Chondrocyte (in vitro differentiated cells): ENCODE results near the gene LAMA5. TPM values are rescaled to one million over a fixed set of nuclear protein-coding genes. Genes with fewer than 3 reads are reported as not detected.

Experiments
- DNase-seq: peaks from one replicate; pipeline ENCODE4 v3.0.0; 2021; ENCODE audit warnings: mixed read lengths, low spot score
- H3K27ac Mint-ChIP-seq: one replicate; pipeline ENCODE4 v1.8.0; 2021; ENCODE audit warnings: mild to moderate bottlenecking, moderate library complexity, mixed read lengths; ENCODE audit not compliant: unreplicated experiment
- H3K27me3 Mint-ChIP-seq: 2 replicates; pipeline ENCODE4 v1.8.0; 2021; ENCODE audit warnings: low read depth, mixed read lengths
- H3K36me3 Mint-ChIP-seq: 2 replicates; pipeline ENCODE4 v1.8.0; 2021; ENCODE audit warnings: low read depth, mixed read lengths
- H3K4me1 Mint-ChIP-seq: 2 replicates; pipeline ENCODE4 v1.8.0; 2021; ENCODE audit warnings: low read depth, mild to moderate bottlenecking, mixed read lengths
- H3K4me3 Mint-ChIP-seq: one replicate; pipeline ENCODE4 v1.8.0; 2021; ENCODE audit warnings: mild to moderate bottlenecking, moderate library complexity, mixed read lengths; ENCODE audit not compliant: unreplicated experiment
- H3K9me3 Mint-ChIP-seq: 2 replicates; pipeline ENCODE4 v1.8.0; 2021; ENCODE audit warnings: low read depth, mixed read lengths
- total RNA-seq: library from RNA; stranded (reverse); gene quantifications from 3 replicates; pipeline ENCODE4 v1.2.1, GENCODE V29; 2021
- TF ChIP-seq, protein P1 (sequence below): fragments of 200-600 bp; sonication (generic); IDR thresholded peaks from 2 replicates; pipeline ENCODE4 v1.5.0; 2021; ENCODE audit warnings: antibody characterized with exemption, mild to moderate bottlenecking, moderate library complexity

LAMA5 gene
- total RNA-seq, 1 donor from 2014 or later = 368 TPM

DNA sequence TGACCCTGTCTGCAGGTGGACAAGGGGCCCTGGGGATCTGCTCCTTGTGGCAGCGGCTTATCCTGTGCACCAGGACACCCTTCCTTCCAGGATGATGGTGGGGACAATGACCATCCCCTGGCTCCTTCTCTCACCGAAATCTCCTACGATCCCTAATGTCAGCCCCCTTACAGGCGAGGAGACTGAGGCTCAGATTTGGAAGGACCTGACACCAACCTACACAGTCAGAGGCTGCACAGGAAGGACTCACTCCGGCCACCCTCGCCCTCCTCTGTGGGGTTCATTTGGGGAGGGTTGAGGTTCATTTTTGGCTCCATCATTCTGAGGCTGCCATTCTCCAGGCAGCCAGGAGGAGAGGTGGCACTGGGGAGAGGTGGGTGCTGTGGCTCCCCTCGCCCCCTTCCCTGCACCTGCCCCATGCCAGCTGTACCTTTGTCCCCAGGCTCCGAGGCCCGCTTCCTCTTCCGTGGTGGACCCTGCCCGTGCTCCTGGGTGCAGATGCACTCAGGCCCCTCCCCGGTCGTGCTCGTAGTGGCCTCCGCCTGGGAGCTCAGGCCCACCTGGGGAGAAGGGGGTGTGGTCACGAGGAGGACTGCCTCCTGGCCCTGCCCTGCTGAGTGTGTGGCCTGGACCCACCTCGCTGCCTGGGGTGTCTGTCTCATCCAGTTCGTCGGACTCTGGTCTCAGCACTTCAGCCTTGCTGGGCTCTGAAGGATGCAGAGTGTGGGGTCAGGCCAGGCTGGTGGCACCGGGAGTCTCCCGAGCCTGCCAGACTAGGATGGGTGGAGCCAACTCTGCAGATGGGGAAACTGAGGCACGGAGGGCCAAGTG, 45.3 kb upstream of the LAMA5 start:
- Mint-ChIP-seq H3K9me3 (no peaks in the 10 kb centered on the region), H3K27me3 (no peaks in the 10 kb centered on the region), H3K27ac (no peak overlapping the region), H3K4me1 (no peaks in the 10 kb centered on the region), H3K4me3 (no peak overlapping the region), H3K36me3 (no peaks in the 10 kb centered on the region)
- DNase-seq = no peak
- TF ChIP-seq, protein P1, sequence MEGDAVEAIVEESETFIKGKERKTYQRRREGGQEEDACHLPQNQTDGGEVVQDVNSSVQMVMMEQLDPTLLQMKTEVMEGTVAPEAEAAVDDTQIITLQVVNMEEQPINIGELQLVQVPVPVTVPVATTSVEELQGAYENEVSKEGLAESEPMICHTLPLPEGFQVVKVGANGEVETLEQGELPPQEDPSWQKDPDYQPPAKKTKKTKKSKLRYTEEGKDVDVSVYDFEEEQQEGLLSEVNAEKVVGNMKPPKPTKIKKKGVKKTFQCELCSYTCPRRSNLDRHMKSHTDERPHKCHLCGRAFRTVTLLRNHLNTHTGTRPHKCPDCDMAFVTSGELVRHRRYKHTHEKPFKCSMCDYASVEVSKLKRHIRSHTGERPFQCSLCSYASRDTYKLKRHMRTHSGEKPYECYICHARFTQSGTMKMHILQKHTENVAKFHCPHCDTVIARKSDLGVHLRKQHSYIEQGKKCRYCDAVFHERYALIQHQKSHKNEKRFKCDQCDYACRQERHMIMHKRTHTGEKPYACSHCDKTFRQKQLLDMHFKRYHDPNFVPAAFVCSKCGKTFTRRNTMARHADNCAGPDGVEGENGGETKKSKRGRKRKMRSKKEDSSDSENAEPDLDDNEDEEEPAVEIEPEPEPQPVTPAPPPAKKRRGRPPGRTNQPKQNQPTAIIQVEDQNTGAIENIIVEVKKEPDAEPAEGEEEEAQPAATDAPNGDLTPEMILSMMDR = no peak

DNA sequence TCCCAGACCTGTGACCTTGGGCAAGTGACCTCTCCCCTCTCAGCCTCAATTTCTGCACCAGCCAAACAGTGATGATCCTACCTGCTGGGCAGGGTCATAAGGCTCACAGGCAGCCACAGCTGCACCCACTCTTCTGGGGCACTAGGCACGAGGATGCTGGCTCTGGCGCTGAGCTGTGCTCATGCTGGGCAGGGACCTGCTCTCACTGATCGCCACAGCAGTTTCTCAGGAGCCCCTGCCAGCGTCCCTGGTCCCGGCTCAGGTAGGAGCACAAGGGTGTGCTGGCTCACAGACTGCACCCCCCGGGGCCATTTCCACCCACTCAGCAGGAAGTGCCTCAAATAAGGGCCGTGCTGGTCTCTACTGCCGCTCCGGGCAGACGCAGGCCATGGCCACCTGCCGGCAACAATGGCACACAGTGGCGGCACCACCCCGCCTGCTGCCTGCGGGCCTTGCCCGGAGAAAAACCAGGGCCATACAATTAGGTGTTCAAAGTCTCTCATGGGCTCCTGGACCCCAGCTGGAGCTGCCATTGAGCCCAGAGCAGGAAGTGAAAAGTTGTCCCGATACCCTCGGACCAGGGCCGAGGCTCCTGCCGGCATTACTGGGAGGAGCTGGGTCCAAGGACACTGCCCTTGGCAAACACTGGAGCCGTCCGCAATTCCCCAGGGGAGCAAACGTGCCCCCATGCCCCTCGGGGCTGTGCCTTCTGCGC, 44.5 kb upstream of the LAMA5 start:
- Mint-ChIP-seq H3K27me3 (no peaks in the 10 kb centered on the region), H3K9me3 (no peaks in the 10 kb centered on the region), H3K4me3 (no peak overlapping the region), H3K4me1 (no peaks in the 10 kb centered on the region), H3K27ac (no peak overlapping the region), H3K36me3 (no peaks in the 10 kb centered on the region)
- TF ChIP-seq, protein P1 = no peak
- DNase-seq = no peak

DNA sequence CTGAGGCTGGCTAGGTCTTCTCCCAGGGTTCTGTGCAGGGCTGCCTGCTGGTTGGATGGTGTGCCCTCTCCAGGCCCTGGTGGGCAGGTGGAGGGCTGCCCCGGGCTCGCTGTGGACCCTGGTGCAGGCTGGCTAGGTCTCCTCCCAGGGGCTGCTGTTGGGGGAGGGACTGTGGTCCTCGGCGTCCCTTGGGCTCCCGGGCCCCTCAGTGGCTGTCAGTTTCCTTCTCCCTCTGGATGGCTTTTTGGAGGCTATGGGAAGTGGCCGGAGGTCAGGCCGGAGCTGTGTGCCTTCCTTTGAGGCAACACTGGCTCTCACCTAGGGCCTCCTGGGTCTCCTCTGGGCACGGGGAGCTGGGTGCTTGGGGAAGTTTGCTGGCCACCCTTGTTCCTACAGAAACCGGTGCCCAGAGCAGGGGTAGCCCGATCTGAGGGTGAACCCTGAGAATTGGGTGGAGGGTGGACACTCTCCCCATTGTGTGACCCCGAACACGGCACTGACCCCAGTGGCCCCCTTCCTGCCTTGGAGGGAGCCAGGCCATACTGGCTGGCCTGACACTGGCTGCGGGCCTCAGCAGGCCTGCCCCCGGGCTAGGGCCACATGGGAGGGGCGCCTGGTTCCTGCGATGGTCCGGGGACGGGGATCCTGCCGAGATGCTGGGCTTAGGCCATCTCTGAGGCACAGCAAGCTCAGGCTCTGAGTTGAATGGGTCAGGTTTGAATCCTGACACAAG, 43.8 kb upstream of the LAMA5 start:
- Mint-ChIP-seq H3K27ac (no peak overlapping the region), H3K4me1 (peaks cover 4% of the 10 kb centered on the region), H3K9me3 (no peaks in the 10 kb centered on the region), H3K36me3 (no peaks in the 10 kb centered on the region), H3K27me3 (no peaks in the 10 kb centered on the region), H3K4me3 (no peak overlapping the region)
- no peak for DNase-seq
- TF ChIP-seq, protein P1 = no peak

DNA sequence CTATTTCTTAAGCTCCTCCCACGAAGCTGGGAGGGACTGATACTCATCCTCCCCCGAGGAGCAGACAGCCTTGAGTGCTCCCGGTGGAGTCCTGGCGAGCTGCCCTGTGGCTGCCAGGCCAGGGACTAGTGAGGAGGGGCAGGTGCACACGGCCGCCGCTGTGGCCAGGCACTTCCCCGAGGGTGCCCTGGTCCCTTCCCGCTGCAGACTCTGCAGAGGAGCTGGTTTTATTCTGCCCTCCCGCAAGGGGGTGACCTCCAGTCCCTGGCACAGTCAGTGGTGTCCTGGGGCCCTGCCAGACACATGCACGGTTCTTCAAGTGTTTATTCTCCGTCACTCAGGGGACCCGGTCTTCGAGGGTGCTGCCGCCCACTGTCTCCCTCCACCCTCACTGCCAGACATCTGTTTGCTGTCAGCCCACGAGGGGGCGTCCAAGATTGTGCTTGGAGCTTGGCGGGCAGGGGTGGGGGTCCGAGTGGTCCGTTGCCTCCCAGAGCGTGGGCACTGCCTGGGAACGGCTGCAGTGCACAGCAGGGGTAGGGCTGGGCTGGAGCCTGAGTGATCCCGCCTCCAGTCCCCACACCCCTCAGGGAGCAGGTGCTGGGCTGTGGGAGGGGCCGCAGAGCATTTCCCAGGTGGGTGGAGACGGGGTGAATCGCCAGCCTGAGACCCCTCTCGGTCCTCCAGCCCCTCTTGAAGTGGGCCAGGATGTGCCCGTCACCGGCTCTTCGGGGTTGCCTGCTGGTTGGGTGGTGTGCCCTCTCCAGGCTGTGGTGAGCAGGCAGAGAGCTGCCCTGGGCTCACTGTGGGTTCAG, 43.0 kb upstream of the LAMA5 start:
- H3K4me3 Mint-ChIP-seq = no peak overlapping the region
- no peaks in the 10 kb centered on the region for H3K27me3 Mint-ChIP-seq
- H3K27ac Mint-ChIP-seq = no peak overlapping the region
- H3K4me1 Mint-ChIP-seq = peaks cover 11% of the 10 kb centered on the region
- H3K9me3 Mint-ChIP-seq = no peaks in the 10 kb centered on the region
- TF ChIP-seq, protein P1 = peak; percentile 82
- H3K36me3 Mint-ChIP-seq = no peaks in the 10 kb centered on the region
- no peak for DNase-seq
